HCT116 (cell line): Measurements from ENCODE around the gene SYNDIG1. TPM values are rescaled to one million over a fixed set of nuclear protein-coding genes. Genes with fewer than 3 reads are reported as not detected.

Experiments used
- ATAC-seq: fragments of 200-7000 bp; cut with Tn5 transposase; 2 replicates; pipeline ENCODE4 v1.9.1; 2020; ENCODE audit warnings: mild to moderate bottlenecking, moderate library complexity
- BruUV-seq: library from RNA; stranded (reverse); fragments of 400-500 nt; replicated peaks from 2 replicates; lab custom pipeline; 2021; lab: Mats Ljungman, UMichigan
- CTCF ChIA-PET: fragments of 300-600 bp; sonication (Branson Sonifier 250); formaldehyde crosslinking; loops from one replicate; lab custom pipeline; 2021; ENCODE audit warnings: antibody characterized with exemption; lab: Charles Lee
- POLR2A ChIA-PET: fragments of 300-600, 350-600 bp; sonication (Branson Sonifier 250); formaldehyde crosslinking; loops from one replicate; lab custom pipeline; 2021; ENCODE audit warnings: antibody characterized with exemption; lab: Charles Lee
- RAD21 ChIA-PET, 2 experiments: fragments of 300-600 bp; sonication (Branson Sonifier 250); formaldehyde crosslinking; loops; one replicate each; lab custom pipeline; 2023; ENCODE audit warnings: low total read pairs in 2 of 2; ENCODE audit not compliant: uncharacterized antibody in 2 of 2, unreplicated experiment in 2 of 2, low non-redundant PET in 1 of 2; lab: Charles Lee
- DNase-seq: peaks from one replicate; pipeline ENCODE4 v3.0.0-alpha.2; 2010; ENCODE audit warnings: low read depth, low spot score
- H2AFZ ChIP-seq: fragments of 200-600 bp; shearing (Covaris generic), sonication (generic); 2 replicates; pipeline ENCODE4 v1.6.1; 2017; ENCODE audit warnings: low read depth, mixed run types, mixed read lengths, antibody characterized with exemption, low read length; ENCODE audit not compliant: poor library complexity, severe bottlenecking
- H3K27ac ChIP-seq: 2 replicates; pipeline ENCODE4 v1.5.1; 2012; ENCODE audit warnings: low read depth, low read length
- H3K27me3 ChIP-seq: fragments of 200-600 bp; sonication (generic); 2 replicates; pipeline ENCODE4 v1.6.1; 2016; ENCODE audit warnings: mixed run types, low read length, mixed read lengths; ENCODE audit not compliant: insufficient read depth
- H3K36me3 ChIP-seq, 2 experiments: fragments of 200-500 bp in 1 of 2; fragments of 200-600 bp in 1 of 2; sonication (Bioruptor generic) in 1 of 2; sonication (generic) in 1 of 2; 2 replicates each; pipeline versions ENCODE4 v1.5.1 to v1.6.1; 2014 to 2016; ENCODE audit warnings: low read length in 2 of 2, inconsistent platforms in 1 of 2, mixed read lengths in 1 of 2, mixed run types in 1 of 2; ENCODE audit not compliant: insufficient read depth in 2 of 2, control insufficient read depth in 1 of 2
- H3K4me1 ChIP-seq, 2 experiments: fragments of 200-600 bp in 1 of 2; sonication (generic) in 1 of 2; 2 replicates each; pipeline versions ENCODE4 v1.5.1 to v1.6.1; 2012 to 2017; ENCODE audit warnings: low read length in 2 of 2, inconsistent platforms in 1 of 2, mild to moderate bottlenecking in 1 of 2, mixed read lengths in 1 of 2, mixed run types in 1 of 2, moderate library complexity in 1 of 2; ENCODE audit not compliant: insufficient read depth in 2 of 2, control insufficient read depth in 1 of 2
- H3K4me2 ChIP-seq: fragments of 200-600 bp; sonication (generic); 2 replicates; pipeline ENCODE4 v1.6.1; 2017; ENCODE audit warnings: mixed run types, low read length, mixed read lengths
- H3K4me3 ChIP-seq, 2 experiments: fragments of 200-600 bp in 1 of 2; sonication (generic) in 1 of 2; replicated peaks in 1 of 2; 2 replicates each; pipeline ENCODE4 v1.5.1; 2011 to 2016; ENCODE audit warnings: low read length in 2 of 2, control low read depth in 1 of 2, low read depth in 1 of 2, mild to moderate bottlenecking in 1 of 2, mixed read lengths in 1 of 2, mixed run types in 1 of 2
- H3K79me2 ChIP-seq: fragments of 200-600 bp; sonication (generic); 2 replicates; pipeline ENCODE4 v1.6.1; 2017; ENCODE audit warnings: mild to moderate bottlenecking, mixed run types, low read length, moderate library complexity, mixed read lengths; ENCODE audit not compliant: insufficient read depth
- H3K9ac ChIP-seq: fragments of 200-600 bp; sonication (generic); 2 replicates; pipeline ENCODE4 v1.6.1; 2016; ENCODE audit warnings: low read length, mixed read lengths
- H3K9me2 ChIP-seq: fragments of 200-600 bp; sonication (generic), shearing (Covaris generic); 2 replicates; pipeline ENCODE4 v1.6.1; 2017; ENCODE audit warnings: mixed run types, mild to moderate bottlenecking, moderate library complexity; ENCODE audit not compliant: insufficient read depth
- H3K9me3 ChIP-seq, 2 experiments: fragments of 200-500 bp in 1 of 2; fragments of 200-600 bp in 1 of 2; sonication (Bioruptor generic) in 1 of 2; sonication (generic) in 1 of 2; 2 replicates each; pipeline ENCODE4 v1.6.1; 2014 to 2017; ENCODE audit warnings: low read length in 2 of 2, mixed read lengths in 2 of 2, inconsistent platforms in 1 of 2, low read depth in 1 of 2, mild to moderate bottlenecking in 1 of 2, mixed run types in 1 of 2, moderate library complexity in 1 of 2; ENCODE audit not compliant: control insufficient read depth in 1 of 2, insufficient read depth in 1 of 2
- H4K20me1 ChIP-seq: fragments of 200-600 bp; sonication (generic), shearing (Covaris generic); 2 replicates; pipeline ENCODE4 v1.6.1; 2017; ENCODE audit warnings: mixed run types, mild to moderate bottlenecking, moderate library complexity; ENCODE audit not compliant: insufficient read depth
- CBX3 ChIP-seq: IDR thresholded peaks from 2 replicates; pipeline ENCODE4 v1.6.1; 2012; ENCODE audit warnings: low read depth
- CEBPB ChIP-seq: IDR thresholded peaks from 2 replicates; pipeline ENCODE4 v1.6.1; 2012; ENCODE audit warnings: low read depth
- EGR1 ChIP-seq: IDR thresholded peaks from 2 replicates; pipeline ENCODE4 v1.6.1; 2012; ENCODE audit warnings: low read depth
- ELF1 ChIP-seq: IDR thresholded peaks from 2 replicates; pipeline ENCODE4 v1.6.1; 2012; ENCODE audit warnings: low read depth, borderline replicate concordance
- EZH2 ChIP-seq: fragments of 200-600 bp; sonication (generic); IDR thresholded peaks from 2 replicates; pipeline ENCODE4 v1.6.1; 2017; ENCODE audit warnings: antibody characterized with exemption, mixed run types
- EZH2phosphoT487 ChIP-seq: fragments of 200-600 bp; IDR thresholded peaks from 2 replicates; pipeline ENCODE4 v1.6.1; 2018; ENCODE audit warnings: antibody characterized with exemption, borderline replicate concordance
- POLR2A ChIP-seq: IDR thresholded peaks from 2 replicates; pipeline ENCODE4 v1.7.0; 2011; ENCODE audit warnings: borderline replicate concordance; ENCODE audit not compliant: insufficient read depth, insufficient read length; ENCODE audit errors: extremely low read depth
- POLR2AphosphoS5 ChIP-seq: IDR thresholded peaks from 2 replicates; pipeline ENCODE4 v1.6.1; 2011; ENCODE audit warnings: mild to moderate bottlenecking, low read depth, low read length, moderate library complexity
- RAD21 ChIP-seq: IDR thresholded peaks from 2 replicates; pipeline ENCODE4 v1.6.1; 2012; ENCODE audit warnings: low read depth, mild to moderate bottlenecking
- SRF ChIP-seq: IDR thresholded peaks from 2 replicates; pipeline ENCODE4 v1.6.1; 2012; ENCODE audit warnings: low read depth
- YY1 ChIP-seq: IDR thresholded peaks from 2 replicates; pipeline ENCODE4 v1.6.1; 2011; ENCODE audit warnings: low read length, low read depth, moderate library complexity, mild to moderate bottlenecking; ENCODE audit not compliant: insufficient replicate concordance; ENCODE audit errors: extremely low read depth
- ZFX ChIP-seq: fragments of 450-650 bp; IDR thresholded peaks from 2 replicates; pipeline ENCODE4 v1.6.1; 2017
- intact Hi-C: fragments of 100-400 bp; cut with micrococcal nuclease; formaldehyde crosslinking; loops from 2 replicates; pipeline ENCODE4 v1.10.0; 2022
- total RNA-seq: library from RNA; stranded (reverse); gene quantifications from one replicate; pipeline ENCODE4 v1.2.1, GENCODE V29; 2021; ENCODE audit not compliant: unreplicated experiment
- TF ChIP-seq, protein P1 (sequence below), 3 experiments: fragments of 200-600 bp in 1 of 3; sonication (generic) in 1 of 3; IDR thresholded peaks in 2 of 3; conservative IDR thresholded peaks in 1 of 3; 2 replicates each; pipeline ENCODE4 v1.5.1; 2012 to 2017; ENCODE audit warnings: low read depth in 2 of 3, low read length in 2 of 3, antibody characterized with exemption in 1 of 3, borderline replicate concordance in 1 of 3, control low read depth in 1 of 3, mild to moderate bottlenecking in 1 of 3, mixed read lengths in 1 of 3, mixed run types in 1 of 3, moderate library complexity in 1 of 3; ENCODE audit not compliant: insufficient read depth in 1 of 3
- TF ChIP-seq, protein P2 (sequence below): IDR thresholded peaks from 2 replicates; pipeline ENCODE4 v1.6.1; 2012; ENCODE audit warnings: low read depth
- TF ChIP-seq, protein P3 (sequence below): IDR thresholded peaks from 2 replicates; pipeline ENCODE4 v1.6.1; 2012

SYNDIG1 gene
- total RNA-seq, 1 experiment from 2014 or later = not detected

DNA sequence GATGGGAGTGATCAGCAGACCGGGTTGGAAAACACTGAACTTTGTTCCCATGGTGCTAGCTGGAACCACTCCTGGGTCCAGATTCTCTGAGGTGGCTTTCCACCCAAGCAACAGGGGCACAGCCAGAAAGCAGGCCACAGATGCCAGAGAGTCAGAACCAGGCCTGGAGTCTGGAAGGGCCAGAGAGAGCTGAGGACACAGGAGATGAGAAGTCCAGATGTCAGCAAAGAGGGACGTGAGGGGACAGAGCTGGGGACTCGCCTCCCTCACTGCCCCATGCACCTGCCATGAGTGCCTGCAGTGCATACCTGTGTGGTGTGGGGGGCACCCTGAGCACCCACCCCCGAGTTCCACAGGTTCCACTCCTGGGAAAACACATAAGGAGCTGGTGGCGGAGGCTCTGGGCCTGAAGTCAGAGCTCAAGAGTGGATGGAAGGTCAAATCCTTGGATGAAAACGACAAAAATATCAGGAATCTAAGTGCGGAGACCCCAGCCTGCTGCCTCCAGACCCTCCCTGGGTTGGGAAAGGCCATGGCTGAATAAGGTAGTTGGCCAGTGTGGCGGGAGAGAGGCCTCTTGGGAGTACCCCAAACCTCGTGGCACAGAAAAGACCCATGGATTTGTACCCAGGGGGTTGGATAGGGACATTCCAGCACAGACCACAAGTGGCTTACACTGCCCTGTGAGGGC lies 224.2 kb downstream of the SYNDIG1 start:
- H2AFZ ChIP-seq = no peak overlapping the region
- no peaks in the 10 kb centered on the region for H3K9me2 ChIP-seq
- H3K4me1 ChIP-seq = no peaks in the 10 kb centered on the region
- POLR2A ChIA-PET = no interaction called here
- H3K27ac ChIP-seq = no peak overlapping the region
- RAD21 ChIA-PET = no interaction called here
- no peak overlapping the region for H3K9ac ChIP-seq
- DNase-seq (no peak), ATAC-seq (no peak)
- BruUV-seq = no TSS peak
- no peaks in the 10 kb centered on the region for H3K79me2 ChIP-seq
- no peaks in the 10 kb centered on the region for H4K20me1 ChIP-seq
- no peak overlapping the region for H3K4me2 ChIP-seq
- peaks cover 31% of the 10 kb centered on the region for H3K27me3 ChIP-seq
- intact Hi-C loops = no loop called here
- CTCF ChIA-PET = no interaction called here
- no peak overlapping the region for H3K4me3 ChIP-seq
- H3K36me3 ChIP-seq = no peaks in the 10 kb centered on the region
- no peaks in the 10 kb centered on the region for H3K9me3 ChIP-seq
- TF ChIP-seq ZFX = no peak
- TF ChIP-seq, all 23 proteins: peak for 0

DNA sequence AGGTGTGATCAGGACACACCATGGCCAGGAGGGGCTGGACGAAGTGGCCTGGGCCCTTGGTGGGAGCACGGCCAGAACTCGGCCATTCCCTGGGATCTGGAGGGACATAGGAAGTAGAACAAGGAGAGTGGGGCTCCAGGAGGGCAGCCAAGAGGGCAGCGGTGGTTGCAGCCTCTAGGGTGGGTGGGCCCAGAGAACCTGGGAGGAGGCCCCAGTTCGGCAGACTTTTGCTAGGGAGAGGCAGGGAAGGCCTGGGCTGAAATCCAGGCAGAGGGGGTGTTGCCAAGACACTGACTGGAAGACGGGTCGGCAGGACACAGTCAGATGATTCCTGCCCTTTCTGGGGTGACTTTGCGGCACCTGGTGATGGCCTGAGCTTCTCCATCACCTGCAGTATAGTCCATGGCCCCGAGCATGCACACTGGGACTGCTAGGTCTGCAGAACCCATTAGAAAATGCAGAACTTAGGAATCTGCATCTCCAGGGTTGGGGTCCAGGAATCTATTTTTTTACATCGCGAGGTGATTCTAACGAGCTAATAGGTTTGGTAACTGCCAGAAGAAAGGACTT lies 224.8 kb downstream of the SYNDIG1 start:
- intact Hi-C loops = no loop called here
- Histone ChIP-seq H3K9me2 (no peaks in the 10 kb centered on the region), H3K9ac (no peak overlapping the region), H3K9me3 (no peaks in the 10 kb centered on the region), H3K36me3 (no peaks in the 10 kb centered on the region), H3K4me2 (no peak overlapping the region), H3K27ac (no peak overlapping the region), H3K4me1 (no peaks in the 10 kb centered on the region), H2AFZ (no peak overlapping the region), H3K79me2 (no peaks in the 10 kb centered on the region), H4K20me1 (no peaks in the 10 kb centered on the region), H3K4me3 (no peak overlapping the region), H3K27me3 (peaks cover 34% of the 10 kb centered on the region)
- no peak for ATAC-seq
- ChIA-PET RAD21 (no interaction called here), POLR2A (no interaction called here), CTCF (no interaction called here)
- no TSS peak for BruUV-seq
- no peak for DNase-seq
- TF ChIP-seq, protein P1, sequence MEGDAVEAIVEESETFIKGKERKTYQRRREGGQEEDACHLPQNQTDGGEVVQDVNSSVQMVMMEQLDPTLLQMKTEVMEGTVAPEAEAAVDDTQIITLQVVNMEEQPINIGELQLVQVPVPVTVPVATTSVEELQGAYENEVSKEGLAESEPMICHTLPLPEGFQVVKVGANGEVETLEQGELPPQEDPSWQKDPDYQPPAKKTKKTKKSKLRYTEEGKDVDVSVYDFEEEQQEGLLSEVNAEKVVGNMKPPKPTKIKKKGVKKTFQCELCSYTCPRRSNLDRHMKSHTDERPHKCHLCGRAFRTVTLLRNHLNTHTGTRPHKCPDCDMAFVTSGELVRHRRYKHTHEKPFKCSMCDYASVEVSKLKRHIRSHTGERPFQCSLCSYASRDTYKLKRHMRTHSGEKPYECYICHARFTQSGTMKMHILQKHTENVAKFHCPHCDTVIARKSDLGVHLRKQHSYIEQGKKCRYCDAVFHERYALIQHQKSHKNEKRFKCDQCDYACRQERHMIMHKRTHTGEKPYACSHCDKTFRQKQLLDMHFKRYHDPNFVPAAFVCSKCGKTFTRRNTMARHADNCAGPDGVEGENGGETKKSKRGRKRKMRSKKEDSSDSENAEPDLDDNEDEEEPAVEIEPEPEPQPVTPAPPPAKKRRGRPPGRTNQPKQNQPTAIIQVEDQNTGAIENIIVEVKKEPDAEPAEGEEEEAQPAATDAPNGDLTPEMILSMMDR (IDR thresholded peaks at IDR 0.05 in 2 of 3, conservative IDR thresholded peaks at IDR 0.05 in 1 of 3; ENCODE audit: borderline replicate concordance in 1 of 3, insufficient read depth in 1 of 3, low read depth in 2 of 3, low read length in 2 of 3) = no peak
- TF ChIP-seq EZH2phosphoT487 (no peak), CBX3 (no peak), EZH2 (no peak), ELF1 (no peak), YY1 (no peak), EGR1 (no peak), POLR2AphosphoS5 (no peak), POLR2A (no peak), SRF (no peak), CEBPB (no peak), RAD21 (no peak)
- TF ChIP-seq, protein P2, sequence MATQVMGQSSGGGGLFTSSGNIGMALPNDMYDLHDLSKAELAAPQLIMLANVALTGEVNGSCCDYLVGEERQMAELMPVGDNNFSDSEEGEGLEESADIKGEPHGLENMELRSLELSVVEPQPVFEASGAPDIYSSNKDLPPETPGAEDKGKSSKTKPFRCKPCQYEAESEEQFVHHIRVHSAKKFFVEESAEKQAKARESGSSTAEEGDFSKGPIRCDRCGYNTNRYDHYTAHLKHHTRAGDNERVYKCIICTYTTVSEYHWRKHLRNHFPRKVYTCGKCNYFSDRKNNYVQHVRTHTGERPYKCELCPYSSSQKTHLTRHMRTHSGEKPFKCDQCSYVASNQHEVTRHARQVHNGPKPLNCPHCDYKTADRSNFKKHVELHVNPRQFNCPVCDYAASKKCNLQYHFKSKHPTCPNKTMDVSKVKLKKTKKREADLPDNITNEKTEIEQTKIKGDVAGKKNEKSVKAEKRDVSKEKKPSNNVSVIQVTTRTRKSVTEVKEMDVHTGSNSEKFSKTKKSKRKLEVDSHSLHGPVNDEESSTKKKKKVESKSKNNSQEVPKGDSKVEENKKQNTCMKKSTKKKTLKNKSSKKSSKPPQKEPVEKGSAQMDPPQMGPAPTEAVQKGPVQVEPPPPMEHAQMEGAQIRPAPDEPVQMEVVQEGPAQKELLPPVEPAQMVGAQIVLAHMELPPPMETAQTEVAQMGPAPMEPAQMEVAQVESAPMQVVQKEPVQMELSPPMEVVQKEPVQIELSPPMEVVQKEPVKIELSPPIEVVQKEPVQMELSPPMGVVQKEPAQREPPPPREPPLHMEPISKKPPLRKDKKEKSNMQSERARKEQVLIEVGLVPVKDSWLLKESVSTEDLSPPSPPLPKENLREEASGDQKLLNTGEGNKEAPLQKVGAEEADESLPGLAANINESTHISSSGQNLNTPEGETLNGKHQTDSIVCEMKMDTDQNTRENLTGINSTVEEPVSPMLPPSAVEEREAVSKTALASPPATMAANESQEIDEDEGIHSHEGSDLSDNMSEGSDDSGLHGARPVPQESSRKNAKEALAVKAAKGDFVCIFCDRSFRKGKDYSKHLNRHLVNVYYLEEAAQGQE = no peak
- TF ChIP-seq, protein P3, sequence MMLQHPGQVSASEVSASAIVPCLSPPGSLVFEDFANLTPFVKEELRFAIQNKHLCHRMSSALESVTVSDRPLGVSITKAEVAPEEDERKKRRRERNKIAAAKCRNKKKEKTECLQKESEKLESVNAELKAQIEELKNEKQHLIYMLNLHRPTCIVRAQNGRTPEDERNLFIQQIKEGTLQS = no peak
